ENCODE results near the gene LRRC40. TPM values are rescaled to one million over a fixed set of nuclear protein-coding genes. Genes with fewer than 3 reads are reported as not detected.

LRRC40 gene
- 13.9 and 20.6 TPM in 2 replicates for polyA plus RNA-seq (2011; rRNA removed)
- polyA minus RNA-seq (2011; rRNA and poly(A)+ RNA removed), result 6.6 and 10.0 TPM in 2 replicates

GRCh38 chr1:70205434-70206118, at the start of gene LRRC40:
Gene LRRC40 (minus strand): TSS chr1:70205579. CDS start chr1:70205540, 39 bp downstream.
- POLR2A ChIA-PET, result interaction anchor here (1.1 to 2.3 kb wide), 2 partner anchors 16 to 149 kb away, joined by 3 to 11 read pairs; partner anchors contain the start of genes ANKRD13C and SRSF11
- TF ChIP-seq CTCF (IDR thresholded peaks at IDR 0.05; ENCODE audit: low read depth, low read length), result no peak
- H3K4me3 ChIP-seq (ENCODE audit: low read depth, low read length), result peak within 1 kb of the TSS; percentile 96
- peak; percentile 79 for DNase-seq (ENCODE audit: low read depth, low spot score)
- H3K27ac ChIP-seq (ENCODE audit: low read depth, low read length), result peak within 1 kb of the TSS; percentile 83
- no peaks in the 10 kb centered on the region for H3K9me3 ChIP-seq (ENCODE audit: control insufficient read depth, insufficient read depth, low read length)
- H3K27me3 ChIP-seq (ENCODE audit: control insufficient read depth, insufficient read depth, low read length), result no peaks in the 10 kb centered on the region
- CTCF ChIA-PET, result interaction anchor here (0.5 kb wide), 1 partner anchor 15 kb away, joined by 3 read pairs; no protein-coding TSS in a partner anchor

- CTCF ChIA-PET, result no interaction called here
- no peaks in the 10 kb centered on the region for H3K27me3 ChIP-seq (ENCODE audit: control insufficient read depth, insufficient read depth, low read length)
Measured at GRCh38 chr1:70248729-70249128, 43.4 kb upstream of the LRRC40 start.

GRCh38 chr1:70247768-70248167, 42.4 kb upstream of the LRRC40 start:
- Histone ChIP-seq H3K27me3 (ENCODE audit: control insufficient read depth, insufficient read depth, low read length) (no peaks in the 10 kb centered on the region), H3K4me3 (ENCODE audit: low read depth, low read length) (no peak overlapping the region), H3K9me3 (ENCODE audit: control insufficient read depth, insufficient read depth, low read length) (no peaks in the 10 kb centered on the region), H3K27ac (ENCODE audit: low read depth, low read length) (no peak overlapping the region)
- TF ChIP-seq CTCF (IDR thresholded peaks at IDR 0.05; ENCODE audit: low read depth, low read length), result no peak
- ChIA-PET CTCF (no interaction called here), POLR2A (no interaction called here)
- DNase-seq (ENCODE audit: low read depth, low spot score), result no peak

More at GRCh38 chr1:70248729-70249128, 43.4 kb upstream of the LRRC40 start:
- TF ChIP-seq CTCF (IDR thresholded peaks at IDR 0.05; ENCODE audit: low read depth, low read length), result no peak
- POLR2A ChIA-PET, result no interaction called here
- Histone ChIP-seq H3K9me3 (ENCODE audit: control insufficient read depth, insufficient read depth, low read length) (no peaks in the 10 kb centered on the region), H3K4me3 (ENCODE audit: low read depth, low read length) (no peak overlapping the region), H3K27ac (ENCODE audit: low read depth, low read length) (no peak overlapping the region)
- no peak for DNase-seq (ENCODE audit: low read depth, low spot score)

GRCh38 chr1:70247122-70247521, 41.7 kb upstream of the LRRC40 start:
- DNase-seq (ENCODE audit: low read depth, low spot score), result no peak
- POLR2A ChIA-PET, result no interaction called here
- no peak overlapping the region for H3K4me3 ChIP-seq (ENCODE audit: low read depth, low read length)
- no peaks in the 10 kb centered on the region for H3K27me3 ChIP-seq (ENCODE audit: control insufficient read depth, insufficient read depth, low read length)
- TF ChIP-seq CTCF (IDR thresholded peaks at IDR 0.05; ENCODE audit: low read depth, low read length), result no peak
- H3K9me3 ChIP-seq (ENCODE audit: control insufficient read depth, insufficient read depth, low read length), result no peaks in the 10 kb centered on the region
- H3K27ac ChIP-seq (ENCODE audit: low read depth, low read length), result no peak overlapping the region
- CTCF ChIA-PET, result no interaction called here

- Histone ChIP-seq H3K4me3 (ENCODE audit: low read depth, low read length) (no peak overlapping the region), H3K9me3 (ENCODE audit: control insufficient read depth, insufficient read depth, low read length) (no peaks in the 10 kb centered on the region), H3K27me3 (ENCODE audit: control insufficient read depth, insufficient read depth, low read length) (no peaks in the 10 kb centered on the region), H3K27ac (ENCODE audit: low read depth, low read length) (no peak overlapping the region)
- ChIA-PET POLR2A (no interaction called here), CTCF (no interaction called here)
- TF ChIP-seq CTCF (IDR thresholded peaks at IDR 0.05; ENCODE audit: low read depth, low read length), result no peak
- no peak for DNase-seq (ENCODE audit: low read depth, low spot score)
Measured at GRCh38 chr1:70239940-70240339, 34.6 kb upstream of the LRRC40 start.

All from AG04450 (cell line).